Vagina (tissue), 2 donors: ENCODE results near the gene COA1.

Source experiments
- POLR2A ChIP-seq, 2 donors: fragments of 450-650 bp; IDR thresholded peaks; one replicate each; pipeline ENCODE4 v1.6.1; 2017; ENCODE audit warnings: antibody characterized with exemption in 2 of 2, mild to moderate bottlenecking in 2 of 2, moderate library complexity in 2 of 2
- POLR2AphosphoS5 ChIP-seq, 2 donors: sonication (generic); formaldehyde crosslinking; IDR thresholded peaks; one replicate each; pipeline ENCODE4 v1.9.0; 2017; ENCODE audit warnings: antibody characterized with exemption in 2 of 2, mild to moderate bottlenecking in 2 of 2, low read depth in 1 of 2; ENCODE audit not compliant: insufficient read depth in 1 of 2
- TF ChIP-seq, protein P1 (sequence below), 3 experiments: fragments of 450-650 bp in 2 of 3; fragments of 200-600 bp in 1 of 3; sonication (generic) in 1 of 3; IDR thresholded peaks; one replicate each; pipeline ENCODE4 v1.5.1; 2017 to 2019; ENCODE audit warnings: antibody characterized with exemption in 3 of 3, mild to moderate bottlenecking in 2 of 3, moderate library complexity in 2 of 3

DNA sequence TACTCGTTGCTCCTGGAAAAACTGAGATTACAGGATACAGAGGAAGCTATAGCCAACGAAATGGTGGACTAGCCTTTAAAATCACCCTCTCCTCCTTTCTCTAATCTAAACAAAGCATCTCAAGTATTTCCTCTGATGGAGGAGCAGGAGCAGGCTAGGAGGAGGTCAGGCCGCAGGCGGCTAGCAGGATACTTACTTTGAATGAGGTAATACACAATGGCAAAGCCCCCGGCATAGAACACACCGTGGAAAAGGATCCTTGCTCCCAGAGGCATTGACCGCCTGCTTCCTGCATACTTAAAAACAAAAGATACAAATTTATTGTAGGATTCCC, 82.0 kb downstream of the COA1 start:
- TF ChIP-seq POLR2AphosphoS5 (IDR thresholded peaks at IDR 0.05; ENCODE audit: insufficient read depth in 1 of 2, low read depth in 1 of 2) (no peak), POLR2A (IDR thresholded peaks at IDR 0.05) (no peak)
- TF ChIP-seq, protein P1, sequence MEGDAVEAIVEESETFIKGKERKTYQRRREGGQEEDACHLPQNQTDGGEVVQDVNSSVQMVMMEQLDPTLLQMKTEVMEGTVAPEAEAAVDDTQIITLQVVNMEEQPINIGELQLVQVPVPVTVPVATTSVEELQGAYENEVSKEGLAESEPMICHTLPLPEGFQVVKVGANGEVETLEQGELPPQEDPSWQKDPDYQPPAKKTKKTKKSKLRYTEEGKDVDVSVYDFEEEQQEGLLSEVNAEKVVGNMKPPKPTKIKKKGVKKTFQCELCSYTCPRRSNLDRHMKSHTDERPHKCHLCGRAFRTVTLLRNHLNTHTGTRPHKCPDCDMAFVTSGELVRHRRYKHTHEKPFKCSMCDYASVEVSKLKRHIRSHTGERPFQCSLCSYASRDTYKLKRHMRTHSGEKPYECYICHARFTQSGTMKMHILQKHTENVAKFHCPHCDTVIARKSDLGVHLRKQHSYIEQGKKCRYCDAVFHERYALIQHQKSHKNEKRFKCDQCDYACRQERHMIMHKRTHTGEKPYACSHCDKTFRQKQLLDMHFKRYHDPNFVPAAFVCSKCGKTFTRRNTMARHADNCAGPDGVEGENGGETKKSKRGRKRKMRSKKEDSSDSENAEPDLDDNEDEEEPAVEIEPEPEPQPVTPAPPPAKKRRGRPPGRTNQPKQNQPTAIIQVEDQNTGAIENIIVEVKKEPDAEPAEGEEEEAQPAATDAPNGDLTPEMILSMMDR (IDR thresholded peaks at IDR 0.05) = no peak
